Measurements from ENCODE around the gene SAP25.

- TF ChIP-seq EZH2 (IDR thresholded peaks at IDR 0.05; ENCODE audit: borderline replicate concordance, insufficient read depth, low read depth, low read length, poor library complexity, severe bottlenecking) (no peak), CTCF (IDR thresholded peaks at IDR 0.05) (no peak)
Measured at GRCh38 chr7:100571829-100572116, 1.9 kb downstream of the SAP25 start.
